Loucy (cell line): ENCODE measurements around the gene FOXP1.

Experiments
- H2AFZ ChIP-seq: fragments of 200-600 bp; sonication (generic); 2 replicates; pipeline ENCODE4 v1.6.0; 2016; ENCODE audit warnings: antibody characterized with exemption, mild to moderate bottlenecking, low read length, moderate library complexity
- H3F3A ChIP-seq: fragments of 200-600 bp; 2 replicates; pipeline ENCODE4 v1.6.0; 2016; ENCODE audit warnings: antibody characterized with exemption, low read depth, mild to moderate bottlenecking
- H3K27me3 ChIP-seq: fragments of 200-600 bp; sonication (generic); 2 replicates; pipeline ENCODE4 v1.6.1; 2014; ENCODE audit warnings: low read length, mild to moderate bottlenecking; ENCODE audit not compliant: insufficient read depth, poor library complexity, severe bottlenecking
- H3K36me3 ChIP-seq: fragments of 200-600 bp; sonication (generic); 2 replicates; pipeline ENCODE4 v1.6.1; 2016; ENCODE audit warnings: low read length; ENCODE audit not compliant: insufficient read depth
- H3K4me1 ChIP-seq: fragments of 200-600 bp; sonication (generic); 2 replicates; pipeline ENCODE4 v1.5.1; 2014; ENCODE audit warnings: low read length, mild to moderate bottlenecking; ENCODE audit not compliant: insufficient read depth, poor library complexity, severe bottlenecking
- H3K4me2 ChIP-seq: fragments of 200-600 bp; sonication (generic); 2 replicates; pipeline ENCODE4 v1.6.0; 2014; ENCODE audit warnings: antibody characterized with exemption, low read length, low read depth, mild to moderate bottlenecking; ENCODE audit not compliant: poor library complexity, severe bottlenecking
- H3K4me3 ChIP-seq: fragments of 200-600 bp; sonication (generic); 2 replicates; pipeline ENCODE4 v1.5.1; 2014; ENCODE audit warnings: low read length, mild to moderate bottlenecking, mixed read lengths; ENCODE audit not compliant: poor library complexity, severe bottlenecking
- H3K79me2 ChIP-seq: fragments of 200-600 bp; sonication (generic); 2 replicates; pipeline ENCODE4 v1.6.1; 2014; ENCODE audit warnings: low read length; ENCODE audit not compliant: insufficient read depth
- H3K9ac ChIP-seq: fragments of 200-600 bp; sonication (generic); 2 replicates; pipeline ENCODE4 v1.6.0; 2014; ENCODE audit warnings: mild to moderate bottlenecking, low read depth, low read length, moderate library complexity; ENCODE audit not compliant: poor library complexity, severe bottlenecking
- H3K9me2 ChIP-seq: fragments of 200-600 bp; sonication (generic); replicated peaks from 2 replicates; pipeline ENCODE4 v1.6.1; 2016; ENCODE audit warnings: low read depth, low read length, mixed read lengths
- H3K9me3 ChIP-seq: fragments of 200-600 bp; sonication (generic); 2 replicates; pipeline ENCODE4 v1.6.1; 2014; ENCODE audit warnings: mild to moderate bottlenecking, antibody characterized with exemption, low read length, low read depth; ENCODE audit not compliant: insufficient read depth
- H4K20me1 ChIP-seq: fragments of 200-600 bp; sonication (generic); 2 replicates; pipeline ENCODE4 v1.6.0; 2014; ENCODE audit warnings: antibody characterized with exemption, low read length, mild to moderate bottlenecking; ENCODE audit not compliant: insufficient read depth, poor library complexity, severe bottlenecking
- EZH2phosphoT487 ChIP-seq: fragments of 200-600 bp; IDR thresholded peaks from 2 replicates; pipeline ENCODE4 v1.6.1; 2018; ENCODE audit warnings: antibody characterized with exemption, mild to moderate bottlenecking, moderate library complexity, borderline replicate concordance
- TF ChIP-seq, protein P1 (sequence below): fragments of 200-600 bp; sonication (generic); conservative IDR thresholded peaks from 2 replicates; pipeline ENCODE4 v1.5.1; 2014; ENCODE audit warnings: mild to moderate bottlenecking, antibody characterized with exemption, low read length

The FOXP1 gene

GRCh38 chr3:71447803-71448202, 135.7 kb downstream of the FOXP1 start:
- H3K9me3 ChIP-seq, result no peaks in the 10 kb centered on the region
- no peaks in the 10 kb centered on the region for H4K20me1 ChIP-seq
- peak overlapping the region; percentile 49 for H3K4me2 ChIP-seq
- H3K4me3 ChIP-seq, result no peak overlapping the region
- H3F3A ChIP-seq, result peaks cover 20% of the 10 kb centered on the region
- H3K36me3 ChIP-seq, result no peaks in the 10 kb centered on the region
- H3K9ac ChIP-seq, result peak overlapping the region; percentile 61
- no peak for TF ChIP-seq EZH2phosphoT487
- TF ChIP-seq, protein P1, sequence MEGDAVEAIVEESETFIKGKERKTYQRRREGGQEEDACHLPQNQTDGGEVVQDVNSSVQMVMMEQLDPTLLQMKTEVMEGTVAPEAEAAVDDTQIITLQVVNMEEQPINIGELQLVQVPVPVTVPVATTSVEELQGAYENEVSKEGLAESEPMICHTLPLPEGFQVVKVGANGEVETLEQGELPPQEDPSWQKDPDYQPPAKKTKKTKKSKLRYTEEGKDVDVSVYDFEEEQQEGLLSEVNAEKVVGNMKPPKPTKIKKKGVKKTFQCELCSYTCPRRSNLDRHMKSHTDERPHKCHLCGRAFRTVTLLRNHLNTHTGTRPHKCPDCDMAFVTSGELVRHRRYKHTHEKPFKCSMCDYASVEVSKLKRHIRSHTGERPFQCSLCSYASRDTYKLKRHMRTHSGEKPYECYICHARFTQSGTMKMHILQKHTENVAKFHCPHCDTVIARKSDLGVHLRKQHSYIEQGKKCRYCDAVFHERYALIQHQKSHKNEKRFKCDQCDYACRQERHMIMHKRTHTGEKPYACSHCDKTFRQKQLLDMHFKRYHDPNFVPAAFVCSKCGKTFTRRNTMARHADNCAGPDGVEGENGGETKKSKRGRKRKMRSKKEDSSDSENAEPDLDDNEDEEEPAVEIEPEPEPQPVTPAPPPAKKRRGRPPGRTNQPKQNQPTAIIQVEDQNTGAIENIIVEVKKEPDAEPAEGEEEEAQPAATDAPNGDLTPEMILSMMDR, result no peak
- peaks cover 93% of the 10 kb centered on the region for H3K4me1 ChIP-seq
- no peaks in the 10 kb centered on the region for H3K9me2 ChIP-seq
- H3K79me2 ChIP-seq, result peaks cover 73% of the 10 kb centered on the region
- no peaks in the 10 kb centered on the region for H3K27me3 ChIP-seq
- no peak overlapping the region for H2AFZ ChIP-seq

DNA sequence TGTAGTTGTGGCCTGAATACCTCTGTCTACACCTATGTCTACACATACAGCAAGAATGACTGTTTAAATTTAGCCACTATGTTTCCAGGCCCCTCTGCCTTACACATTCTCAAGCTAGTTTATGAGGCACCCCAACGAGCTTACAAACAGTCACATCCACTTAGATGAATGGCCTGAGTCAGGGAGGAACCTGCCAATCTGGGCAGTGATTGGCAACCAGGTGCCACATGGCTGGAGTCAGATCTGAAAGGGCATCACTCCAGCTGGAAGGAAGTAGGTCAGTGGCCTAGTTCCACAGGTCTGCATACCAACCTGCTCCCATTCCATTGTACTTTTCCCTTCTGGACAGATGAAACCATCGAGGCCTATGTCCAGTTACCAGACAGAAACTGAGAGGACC, 136.3 kb downstream of the FOXP1 start:
- Histone ChIP-seq H3K9me3 (no peaks in the 10 kb centered on the region), H3K27me3 (no peaks in the 10 kb centered on the region), H3K4me3 (no peak overlapping the region), H3K4me2 (peak overlapping the region; percentile 49), H2AFZ (no peak overlapping the region), H3K9me2 (no peaks in the 10 kb centered on the region), H3F3A (peaks cover 20% of the 10 kb centered on the region), H3K36me3 (no peaks in the 10 kb centered on the region), H4K20me1 (no peaks in the 10 kb centered on the region), H3K9ac (peak overlapping the region; percentile 61), H3K4me1 (peaks cover 93% of the 10 kb centered on the region), H3K79me2 (peaks cover 72% of the 10 kb centered on the region)
- TF ChIP-seq EZH2phosphoT487, result no peak
- TF ChIP-seq, protein P1, result no peak

- no peak overlapping the region for H2AFZ ChIP-seq
- H3K9me3 ChIP-seq, result no peaks in the 10 kb centered on the region
- H3K27me3 ChIP-seq, result no peaks in the 10 kb centered on the region
- peak overlapping the region; percentile 61 for H3K9ac ChIP-seq
- H3K79me2 ChIP-seq, result peaks cover 72% of the 10 kb centered on the region
- peaks cover 20% of the 10 kb centered on the region for H3F3A ChIP-seq
- no peaks in the 10 kb centered on the region for H3K9me2 ChIP-seq
- TF ChIP-seq, protein P1, result no peak
- no peak for TF ChIP-seq EZH2phosphoT487
- H3K36me3 ChIP-seq, result no peaks in the 10 kb centered on the region
- H3K4me2 ChIP-seq, result peak overlapping the region; percentile 49
- H4K20me1 ChIP-seq, result no peaks in the 10 kb centered on the region
- H3K4me3 ChIP-seq, result peak overlapping the region; percentile 8
- peaks cover 93% of the 10 kb centered on the region for H3K4me1 ChIP-seq
Measured at GRCh38 chr3:71446734-71447133, 136.8 kb downstream of the FOXP1 start.
